Keratinocyte (primary cell): ENCODE results near the gene CHML. TPM values are rescaled to one million over a fixed set of nuclear protein-coding genes. Genes with fewer than 3 reads are reported as not detected.

ENCODE experiments used
- DNase-seq: peaks from one replicate; pipeline ENCODE4 v3.0.0-alpha.2; 2011; ENCODE audit warnings: low read depth, missing footprints, low spot score
- FAIRE-seq: peaks from 2 replicates; lab custom pipeline; 2011; peaks lifted over from hg19 to GRCh38; lab: Jason Lieb, UNC
- H2AFZ ChIP-seq: 2 replicates; pipeline ENCODE4 v1.6.0; 2012; ENCODE audit warnings: low read length, control low read depth, inconsistent platforms; ENCODE audit not compliant: control insufficient read depth
- H3K27ac ChIP-seq: 2 replicates; pipeline ENCODE4 v1.5.1; 2011; ENCODE audit warnings: low read length; ENCODE audit not compliant: control insufficient read depth, insufficient read depth
- H3K27me3 ChIP-seq: 3 replicates; pipeline ENCODE4 v1.6.0; 2011; ENCODE audit warnings: low read length; ENCODE audit not compliant: control insufficient read depth, insufficient read depth; ENCODE audit errors: extremely low read depth
- H3K36me3 ChIP-seq, 2 experiments: 2 replicates in 1 of 2; 3 replicates in 1 of 2; pipeline ENCODE4 v1.5.1; 2011; ENCODE audit warnings: low read length in 2 of 2, mild to moderate bottlenecking in 1 of 2; ENCODE audit not compliant: control insufficient read depth in 2 of 2, insufficient read depth in 2 of 2; ENCODE audit errors: extremely low read depth in 1 of 2
- H3K4me1 ChIP-seq: 3 replicates; pipeline ENCODE4 v1.5.1; 2011; ENCODE audit warnings: low read length; ENCODE audit not compliant: control insufficient read depth, insufficient read depth; ENCODE audit errors: extremely low read depth
- H3K4me2 ChIP-seq: 3 replicates; pipeline ENCODE4 v1.6.0; 2011; ENCODE audit warnings: low read depth, low read length; ENCODE audit not compliant: control insufficient read depth, insufficient read depth; ENCODE audit errors: extremely low read depth
- H3K4me3 ChIP-seq, 3 experiments: fragments of 200-600 bp in 1 of 3; sonication (generic) in 1 of 3; 2 replicates in 2 of 3; 3 replicates in 1 of 3; pipeline ENCODE4 v1.5.1; 2011 to 2016; ENCODE audit warnings: low read length in 3 of 3, mild to moderate bottlenecking in 3 of 3, control low read depth in 2 of 3, inconsistent platforms in 1 of 3, low read depth in 1 of 3, mixed read lengths in 1 of 3, mixed run types in 1 of 3, moderate library complexity in 1 of 3; ENCODE audit not compliant: control insufficient read depth in 2 of 3, insufficient read depth in 2 of 3; ENCODE audit errors: extremely low read depth in 1 of 3
- H3K79me2 ChIP-seq: 2 replicates; pipeline ENCODE4 v1.6.0; 2012; ENCODE audit warnings: low read length; ENCODE audit not compliant: control insufficient read depth, insufficient read depth
- H3K9ac ChIP-seq: 3 replicates; pipeline ENCODE4 v1.6.0; 2011; ENCODE audit warnings: low read length; ENCODE audit not compliant: control insufficient read depth, insufficient read depth; ENCODE audit errors: extremely low read depth
- H3K9me1 ChIP-seq: 3 replicates; pipeline ENCODE4 v1.6.0; 2011; ENCODE audit warnings: low read length; ENCODE audit not compliant: control insufficient read depth, insufficient read depth; ENCODE audit errors: extremely low read depth
- H3K9me3 ChIP-seq: 2 replicates; pipeline ENCODE4 v1.5.1; 2012; ENCODE audit warnings: low read depth, low read length; ENCODE audit not compliant: control insufficient read depth
- H4K20me1 ChIP-seq: 3 replicates; pipeline ENCODE4 v1.6.0; 2011; ENCODE audit warnings: low read length; ENCODE audit not compliant: control insufficient read depth, insufficient read depth; ENCODE audit errors: extremely low read depth
- EZH2 ChIP-seq: IDR thresholded peaks from one replicate; pipeline ENCODE4 v1.6.1; 2012; ENCODE audit warnings: inconsistent platforms, mild to moderate bottlenecking, low read length, moderate library complexity
- dilution Hi-C: fragments of 300-500 bp; cut with MboI; formaldehyde crosslinking; loops from one replicate; pipeline ENCODE4 v1.7.0; 2020; ENCODE audit warnings: low sequenced_read_pairs; ENCODE audit not compliant: extremely low pct_ligation_motif_present
- polyA plus RNA-seq, 5 experiments: library from polyadenylated mRNA; depleted of rRNA in 3 of 5; stranded (reverse) in 3 of 5; stranded (forward) in 1 of 5; unstranded in 1 of 5; fragments of >200 nt; gene quantifications; 1 replicate in 1 of 5; 2 replicates in 3 of 5; 3 replicates in 1 of 5; pipeline versions ENCODE4 v1.2.1 to v1.2.3, GENCODE V29; 2011 to 2012; ENCODE audit warnings: missing spikeins in 2 of 5, low read depth in 1 of 5, low replicate concordance in 1 of 5
- TF ChIP-seq, protein P1 (sequence below), 3 experiments: IDR thresholded peaks in 1 of 3; conservative IDR thresholded peaks in 1 of 3; optimal IDR thresholded peaks in 1 of 3; 2 replicates in 2 of 3; 3 replicates in 1 of 3; pipeline versions ENCODE3 to v1.5.1; 2011; ENCODE audit warnings: low read length in 3 of 3, mild to moderate bottlenecking in 3 of 3, moderate library complexity in 2 of 3, control low read depth in 1 of 3, inconsistent platforms in 1 of 3; ENCODE audit not compliant: insufficient read depth in 2 of 3; ENCODE audit errors: extremely low read depth in 1 of 3

Gene CHML
- polyA plus RNA-seq, 1 donor (not counting 4 experiments of a cell fraction or from before 2014, with no cell fraction given) = 8.3 TPM

DNA sequence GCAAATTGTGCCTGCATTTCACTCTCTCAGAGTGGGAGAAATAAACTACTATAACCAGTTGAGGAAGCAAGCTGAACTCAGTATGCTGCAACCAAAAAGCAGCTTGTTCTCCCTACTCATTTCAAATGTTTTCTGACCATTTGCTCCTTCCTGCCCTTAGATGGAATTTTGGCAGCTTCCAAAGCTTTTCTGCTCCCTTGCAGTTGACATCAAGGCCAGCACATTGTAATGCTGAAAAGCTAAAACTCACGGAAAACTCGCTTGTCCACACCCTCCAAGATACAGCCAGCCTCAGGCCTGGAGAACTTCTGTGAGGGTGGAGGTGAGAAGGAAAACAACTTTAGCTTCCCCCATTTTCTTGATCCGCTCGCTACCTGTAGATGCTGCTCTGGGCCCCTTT lies 5.0 kb upstream of the CHML start:
- no peaks in the 10 kb centered on the region for H4K20me1 ChIP-seq
- dilution Hi-C loops = no loop called here
- DNase-seq = no peak
- H3K27ac ChIP-seq = no peak overlapping the region
- no peaks in the 10 kb centered on the region for H3K27me3 ChIP-seq
- H3K36me3 ChIP-seq = no peaks in the 10 kb centered on the region
- no peak for FAIRE-seq
- no peaks in the 10 kb centered on the region for H3K9me3 ChIP-seq
- no peak overlapping the region for H3K9ac ChIP-seq
- H3K9me1 ChIP-seq = no peaks in the 10 kb centered on the region
- peaks cover 13% of the 10 kb centered on the region for H3K4me1 ChIP-seq
- H3K4me2 ChIP-seq = no peak overlapping the region
- no peak overlapping the region for H3K4me3 ChIP-seq
- H2AFZ ChIP-seq = no peak overlapping the region
- TF ChIP-seq, protein P1, sequence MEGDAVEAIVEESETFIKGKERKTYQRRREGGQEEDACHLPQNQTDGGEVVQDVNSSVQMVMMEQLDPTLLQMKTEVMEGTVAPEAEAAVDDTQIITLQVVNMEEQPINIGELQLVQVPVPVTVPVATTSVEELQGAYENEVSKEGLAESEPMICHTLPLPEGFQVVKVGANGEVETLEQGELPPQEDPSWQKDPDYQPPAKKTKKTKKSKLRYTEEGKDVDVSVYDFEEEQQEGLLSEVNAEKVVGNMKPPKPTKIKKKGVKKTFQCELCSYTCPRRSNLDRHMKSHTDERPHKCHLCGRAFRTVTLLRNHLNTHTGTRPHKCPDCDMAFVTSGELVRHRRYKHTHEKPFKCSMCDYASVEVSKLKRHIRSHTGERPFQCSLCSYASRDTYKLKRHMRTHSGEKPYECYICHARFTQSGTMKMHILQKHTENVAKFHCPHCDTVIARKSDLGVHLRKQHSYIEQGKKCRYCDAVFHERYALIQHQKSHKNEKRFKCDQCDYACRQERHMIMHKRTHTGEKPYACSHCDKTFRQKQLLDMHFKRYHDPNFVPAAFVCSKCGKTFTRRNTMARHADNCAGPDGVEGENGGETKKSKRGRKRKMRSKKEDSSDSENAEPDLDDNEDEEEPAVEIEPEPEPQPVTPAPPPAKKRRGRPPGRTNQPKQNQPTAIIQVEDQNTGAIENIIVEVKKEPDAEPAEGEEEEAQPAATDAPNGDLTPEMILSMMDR (optimal IDR thresholded peaks at IDR 0.05 in 1 of 3, IDR thresholded peaks at IDR 0.05 in 1 of 3, conservative IDR thresholded peaks at IDR 0.05 in 1 of 3; ENCODE audit: extremely low read depth in 1 of 3, insufficient read depth in 2 of 3, low read length in 3 of 3) = no peak
- no peak for TF ChIP-seq EZH2
- H3K79me2 ChIP-seq = no peaks in the 10 kb centered on the region

DNA sequence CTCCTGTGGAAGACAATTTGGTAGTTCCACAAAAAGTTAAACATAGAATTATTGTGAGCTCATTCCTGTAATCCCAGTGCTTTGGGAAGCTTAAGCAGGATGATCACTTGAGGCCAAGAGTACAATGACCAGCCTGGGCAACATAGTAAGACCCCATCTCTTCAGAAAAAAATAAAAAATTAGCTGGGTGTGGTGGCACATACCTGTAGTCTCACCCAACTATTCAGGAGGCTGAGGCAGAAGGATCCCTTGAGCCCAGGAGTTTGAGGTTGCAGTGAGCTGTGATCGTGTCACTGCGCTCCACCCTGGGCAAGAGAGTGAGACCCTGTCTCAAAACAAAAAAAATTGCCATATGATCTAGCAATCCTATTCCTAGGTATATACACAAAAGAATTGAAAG lies 4.1 kb upstream of the CHML start:
- Histone ChIP-seq H2AFZ (no peak overlapping the region), H3K4me3 (no peak overlapping the region), H3K4me2 (no peak overlapping the region), H3K4me1 (peaks cover 13% of the 10 kb centered on the region), H3K9ac (no peak overlapping the region), H3K9me1 (no peaks in the 10 kb centered on the region), H3K27ac (no peak overlapping the region), H4K20me1 (no peaks in the 10 kb centered on the region), H3K9me3 (no peaks in the 10 kb centered on the region), H3K79me2 (peaks cover 6% of the 10 kb centered on the region), H3K27me3 (no peaks in the 10 kb centered on the region), H3K36me3 (no peaks in the 10 kb centered on the region)
- dilution Hi-C loops = no loop called here
- FAIRE-seq = no peak
- no peak for DNase-seq
- TF ChIP-seq, protein P1 (optimal IDR thresholded peaks at IDR 0.05 in 1 of 3, IDR thresholded peaks at IDR 0.05 in 1 of 3, conservative IDR thresholded peaks at IDR 0.05 in 1 of 3; ENCODE audit: extremely low read depth in 1 of 3, insufficient read depth in 2 of 3, low read length in 3 of 3) = no peak
- no peak for TF ChIP-seq EZH2
